GM04503 (cell line): ENCODE data around the gene TUBA4B.
"Not testable (repeated sequence)": the region's sequence is repeated elsewhere in the genome, so short reads cannot be mapped to it uniquely, and the experiment has no call there.

Experiments
- DNase-seq: peaks from one replicate; pipeline ENCODE4 v3.0.0-alpha.2; 2012; ENCODE audit warnings: low read depth

Gene TUBA4B

GRCh38 chr2:219277703-219278654 lies 24.9 kb downstream of the TUBA4B start:
- DNase-seq: no peak

- DNase-seq: no peak
These were observed 25.7 kb downstream of the TUBA4B start for GRCh38 chr2:219278655-219279150.

GRCh38 chr2:219279151-219279915 lies 26.3 kb downstream of the TUBA4B start, which contains the start of gene DNAJB2:
Gene DNAJB2 (plus strand): TSS chr2:219279366. CDS start chr2:219279834, 468 bp downstream.
- DNase-seq: peak; percentile 89

- no peak for DNase-seq
These were observed 27.0 kb downstream of the TUBA4B start for GRCh38 chr2:219279916-219280516.

GRCh38 chr2:219280651-219281050 lies 27.6 kb downstream of the TUBA4B start:
- no peak for DNase-seq

- DNase-seq: no peak
These were observed 28.5 kb downstream of the TUBA4B start for GRCh38 chr2:219281588-219281987.

GRCh38 chr2:219282375-219282774 lies 29.3 kb downstream of the TUBA4B start:
- no peak for DNase-seq

DNA sequence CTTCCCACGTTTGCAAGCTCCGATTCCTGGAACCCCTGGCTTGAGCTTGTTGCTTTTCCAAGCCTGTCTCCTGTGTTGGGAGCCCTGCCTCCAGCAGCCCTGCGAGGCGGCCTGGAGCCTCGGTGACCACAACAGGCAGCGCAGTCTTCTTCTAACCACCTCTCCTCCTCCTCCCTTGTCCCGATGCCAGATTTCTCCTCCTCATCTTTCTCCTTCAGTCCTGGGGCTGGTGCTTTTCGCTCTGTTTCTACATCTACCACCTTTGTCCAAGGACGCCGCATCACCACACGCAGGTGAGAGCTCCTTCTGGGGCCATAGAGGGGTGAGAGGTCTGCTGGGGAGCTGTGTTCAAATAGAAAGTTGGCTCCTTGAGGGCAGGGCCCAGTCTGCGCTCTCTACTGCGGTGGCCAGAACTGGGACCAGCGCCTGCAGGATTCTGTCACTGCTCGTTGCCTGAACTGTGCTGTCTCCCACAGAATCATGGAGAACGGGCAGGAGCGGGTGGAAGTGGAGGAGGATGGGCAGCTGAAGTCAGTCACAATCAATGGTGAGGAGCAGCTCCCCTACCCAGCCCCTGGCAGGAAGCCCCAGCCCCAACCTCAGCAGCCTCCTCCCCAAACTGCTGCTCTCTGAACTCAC lies 30.0 kb downstream of the TUBA4B start:
- DNase-seq: no peak

GRCh38 chr2:219284501-219285372 lies 31.7 kb downstream of the TUBA4B start:
- DNase-seq: no peak

DNA sequence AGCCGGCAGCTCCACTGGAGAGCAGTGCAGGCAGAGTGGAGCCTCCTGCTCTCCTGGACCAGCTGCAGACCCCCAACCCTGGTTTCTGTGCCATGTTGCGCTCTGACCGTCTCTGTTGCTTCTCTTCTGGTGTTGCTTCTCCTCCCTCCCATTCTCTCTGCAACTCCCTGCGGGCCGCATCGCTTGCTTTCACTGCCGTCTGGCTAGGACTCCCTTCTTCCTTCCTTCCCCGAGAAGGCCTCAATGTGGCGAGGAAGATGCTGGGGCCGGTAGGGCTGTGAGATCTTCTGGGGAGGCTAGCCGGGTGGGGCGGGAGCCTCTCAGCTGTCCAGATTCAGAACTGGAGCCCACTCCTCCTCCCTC lies 32.3 kb downstream of the TUBA4B start:
- DNase-seq: no peak

- DNase-seq: no peak
These were observed 32.9 kb downstream of the TUBA4B start for GRCh38 chr2:219285894-219286425.

DNA sequence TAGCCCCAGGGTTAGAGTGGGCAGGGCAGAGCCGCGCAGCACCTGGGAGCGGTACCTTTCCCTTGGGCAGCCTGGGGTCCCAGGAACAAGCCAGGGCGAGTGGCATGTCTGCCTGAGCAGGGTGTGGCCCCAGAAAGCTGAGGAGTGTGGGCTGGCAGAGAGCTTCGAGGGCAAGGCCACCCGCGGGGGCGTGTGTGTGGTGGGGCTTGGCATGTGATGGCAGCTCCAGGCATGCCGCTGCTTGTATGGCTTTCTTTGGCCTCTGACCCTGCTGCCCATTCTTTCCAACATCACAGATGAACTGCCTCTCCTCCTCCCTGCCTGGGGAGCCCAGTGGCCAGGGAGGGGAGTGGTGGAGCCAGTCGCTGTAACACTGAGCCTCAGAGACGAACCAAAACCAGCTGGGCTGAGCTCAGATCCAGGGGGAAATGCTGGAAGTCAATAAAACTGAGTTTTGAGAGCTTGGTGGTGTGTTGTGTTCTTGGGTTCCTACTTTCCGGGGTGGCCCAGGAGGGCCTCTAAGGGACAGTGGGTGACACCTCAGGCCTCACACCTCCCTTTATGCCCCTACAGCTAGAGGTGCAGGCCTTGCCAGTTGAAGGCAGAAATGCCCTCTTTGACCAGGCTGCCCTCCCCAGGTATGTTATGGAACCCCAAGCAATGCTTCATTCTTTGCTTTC lies 33.5 kb downstream of the TUBA4B start:
- no peak for DNase-seq

- DNase-seq: not testable (repeated sequence)
These were observed 34.0 kb downstream of the TUBA4B start for GRCh38 chr2:219287116-219287440.

DNA sequence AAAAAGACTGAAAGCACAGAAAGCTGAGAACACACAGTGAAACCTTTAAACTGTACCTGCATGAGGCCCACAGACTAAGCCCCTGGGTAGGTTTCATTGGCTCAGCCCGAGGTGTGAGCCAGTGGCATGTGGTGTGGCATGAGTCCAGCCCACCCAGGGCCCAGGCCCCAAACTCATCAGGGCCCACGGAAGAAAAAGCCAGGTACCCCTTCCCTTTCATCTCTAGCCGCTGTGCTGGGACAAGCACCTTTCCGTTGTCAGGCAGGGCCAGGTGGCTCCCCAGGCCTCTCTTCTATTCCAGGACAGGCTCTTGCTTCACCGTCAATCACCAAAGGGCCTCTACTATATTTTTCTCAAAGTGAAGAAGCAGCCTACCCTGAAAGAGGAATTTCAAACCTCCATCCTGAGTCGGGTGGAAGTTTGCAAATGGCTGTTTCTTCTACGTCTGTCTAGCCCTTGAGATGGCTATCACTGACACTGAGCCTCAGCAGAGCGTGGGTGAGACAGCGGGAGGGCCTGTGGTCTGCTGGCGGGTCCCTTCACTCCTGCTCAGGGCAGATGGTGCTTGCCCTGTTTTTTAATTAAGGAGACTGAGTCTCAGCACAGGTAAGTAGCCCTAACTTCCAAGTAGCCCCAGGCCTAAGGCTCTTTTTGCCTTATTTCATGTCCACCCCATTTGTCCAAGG lies 34.7 kb downstream of the TUBA4B start:
- no peak for DNase-seq

DNA sequence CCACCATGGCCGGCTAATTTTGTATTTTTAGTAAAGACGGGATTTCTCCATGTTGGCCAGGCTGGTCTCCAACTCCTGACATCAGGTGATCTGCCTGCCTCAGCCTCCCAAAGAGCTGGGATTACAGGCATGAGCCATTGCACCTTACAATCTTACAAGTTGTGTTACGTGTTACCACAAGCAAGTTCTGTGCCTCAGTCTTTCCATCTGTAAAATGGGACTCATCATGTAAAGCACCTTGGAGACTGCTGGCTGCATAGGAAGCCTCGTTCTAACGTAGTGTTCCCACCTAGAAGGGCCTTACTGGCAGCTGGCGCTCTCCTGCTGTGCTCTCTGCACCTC lies 36.1 kb downstream of the TUBA4B start:
- no peak for DNase-seq

GRCh38 chr2:219289537-219290361 lies 36.7 kb downstream of the TUBA4B start:
- DNase-seq: peak; percentile 58

DNA sequence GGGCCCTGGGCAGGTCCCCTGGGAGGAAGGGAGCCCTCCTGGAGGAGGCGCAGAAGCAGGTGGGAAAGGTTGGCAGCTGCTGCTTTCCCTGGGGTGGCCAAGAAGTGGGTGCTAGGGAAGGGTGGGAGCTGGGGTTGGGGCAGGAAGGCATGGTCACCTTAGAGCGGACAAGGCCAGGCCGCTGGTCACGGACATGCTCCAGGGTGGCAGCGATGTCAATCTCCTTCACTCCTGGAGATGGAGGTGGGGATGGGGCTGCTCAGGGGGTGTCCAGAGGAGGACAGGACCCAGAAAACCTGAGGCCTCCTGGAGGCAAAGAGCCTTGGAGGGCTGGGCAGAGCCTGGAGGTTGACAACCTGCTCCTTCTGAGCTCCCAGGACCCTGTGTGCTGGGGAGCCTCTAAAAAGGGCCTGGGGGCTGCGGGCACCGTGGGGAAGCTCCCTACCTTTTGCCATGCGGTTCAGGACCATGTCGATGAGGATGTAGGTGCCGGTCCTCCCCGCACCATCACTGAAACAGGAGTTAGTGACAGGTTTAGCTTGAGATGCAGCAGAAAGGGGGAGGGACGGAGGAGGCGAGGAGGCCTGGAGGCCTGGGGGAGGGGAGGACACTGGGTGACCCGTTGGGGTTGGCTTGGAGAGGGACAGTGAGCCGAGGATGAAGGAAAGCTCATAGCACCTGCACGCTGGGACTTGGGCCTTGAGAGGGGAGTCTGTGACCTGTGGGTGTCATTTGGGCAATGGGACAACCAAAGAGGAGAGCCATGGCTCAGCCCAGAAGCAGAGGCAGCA lies 37.5 kb downstream of the TUBA4B start:
- DNase-seq: no peak

GRCh38 chr2:219291394-219291793 lies 38.4 kb downstream of the TUBA4B start:
- no peak for DNase-seq
